Pancreas (tissue), 10 donors: ENCODE data around the gene ROPN1. TPM values are rescaled to one million over a fixed set of nuclear protein-coding genes. Genes with fewer than 3 reads are reported as not detected.

Experiments
- ATAC-seq, 4 donors: fragments of 200-7000 bp; cut with Tn5 transposase; one replicate each; pipeline versions ENCODE4 v1.8.0 to v1.9.1; 2020; ENCODE audit warnings: mild to moderate bottlenecking in 4 of 4, moderate library complexity in 4 of 4
- DNase-seq, 6 donors: peaks; one replicate each; pipeline ENCODE4 v3.0.0-alpha.2; 2020
- FAIRE-seq: peaks from 2 replicates; lab custom pipeline; 2012; peaks lifted over from hg19 to GRCh38; lab: Jason Lieb, UNC
- H3K27ac ChIP-seq, 4 donors: fragments of 200-600 bp; sonication (generic); 1 replicate in 3 of 4; 2 replicates in 1 of 4; pipeline versions ENCODE4 v1.5.0 to v1.8.0; 2020
- H3K27me3 ChIP-seq, 4 donors: fragments of 200-600 bp; one replicate each; pipeline ENCODE4 v1.8.0; 2021
- H3K36me3 ChIP-seq, 3 donors: fragments of 200-600 bp; sonication (generic) in 1 of 3; one replicate each; pipeline versions ENCODE4 v1.5.0 to v1.8.0; 2020 to 2021
- H3K4me1 ChIP-seq, 3 donors: fragments of 200-600 bp; one replicate each; pipeline ENCODE4 v1.8.0; 2021
- H3K4me3 ChIP-seq, 4 donors: fragments of 200-600 bp; sonication (generic) in 2 of 4; one replicate each; pipeline versions ENCODE4 v1.5.0 to v1.8.0; 2020 to 2021
- H3K9me3 ChIP-seq, 4 donors: fragments of 200-600 bp; one replicate each; pipeline ENCODE4 v1.8.0; 2021
- WGBS, 2 donors: extraction: QIAGEN DNeasy Blood & Tissue Kit; methylation state at CpG; one replicate each; pipeline ENCODE4 v1.1.7; 2013; 5-methylcytosine and 5-hydroxymethylcytosine counted together
- intact Hi-C, 3 donors: fragments of 100-400 bp; cut with DNase I; formaldehyde crosslinking; loops; one replicate each; pipeline versions ENCODE4 v1.11.1 to v1.14.2; 2022
- polyA plus RNA-seq, 2 donors: library from polyadenylated mRNA; stranded (reverse); fragments of 200-250 nt; gene quantifications; one replicate each; pipeline ENCODE4 v1.2.3, GENCODE V29; 2013
- total RNA-seq, 6 donors: library from RNA; stranded (reverse); fragmentation: NEBNext Ultra II Directional in 4 of 6; extraction: Animal tissue kit (Norgen Biotek cat#: 25700) in 4 of 6; gene quantifications; one replicate each; pipeline versions ENCODE4 v1.2.1 to v1.2.4, GENCODE V29; 2021 to 2023
- TF ChIP-seq, protein P1 (sequence below), 4 donors: fragments of 200-600 bp; sonication (generic) in 3 of 4; IDR thresholded peaks; one replicate each; pipeline versions ENCODE4 v1.5.0 to v1.8.0; 2021; ENCODE audit warnings: antibody characterized with exemption in 4 of 4
- donor health status: healthy with polysubstance abuse.
- donor health status: DM: no; HTN: no; CAD: no; lungs with moderate emphysema.
- donor health status: DM: no; HTN: no; CAD: no.
- donor health status: control.
- donor health status: control.
- donor health status: Bipolar disorder and iron deficiency.
- donor health status: DM: yes; HTN: yes; CAD: no.
- donor health status: DM: no; HTN: no; CAD: no.
- donor health status: DM: no; HTN: no; CAD: no.
- donor health status: DM: yes; HTN: yes; CAD: no.

The ROPN1 gene
- total and polyA plus RNA-seq, 8 donors, result not detected

DNA sequence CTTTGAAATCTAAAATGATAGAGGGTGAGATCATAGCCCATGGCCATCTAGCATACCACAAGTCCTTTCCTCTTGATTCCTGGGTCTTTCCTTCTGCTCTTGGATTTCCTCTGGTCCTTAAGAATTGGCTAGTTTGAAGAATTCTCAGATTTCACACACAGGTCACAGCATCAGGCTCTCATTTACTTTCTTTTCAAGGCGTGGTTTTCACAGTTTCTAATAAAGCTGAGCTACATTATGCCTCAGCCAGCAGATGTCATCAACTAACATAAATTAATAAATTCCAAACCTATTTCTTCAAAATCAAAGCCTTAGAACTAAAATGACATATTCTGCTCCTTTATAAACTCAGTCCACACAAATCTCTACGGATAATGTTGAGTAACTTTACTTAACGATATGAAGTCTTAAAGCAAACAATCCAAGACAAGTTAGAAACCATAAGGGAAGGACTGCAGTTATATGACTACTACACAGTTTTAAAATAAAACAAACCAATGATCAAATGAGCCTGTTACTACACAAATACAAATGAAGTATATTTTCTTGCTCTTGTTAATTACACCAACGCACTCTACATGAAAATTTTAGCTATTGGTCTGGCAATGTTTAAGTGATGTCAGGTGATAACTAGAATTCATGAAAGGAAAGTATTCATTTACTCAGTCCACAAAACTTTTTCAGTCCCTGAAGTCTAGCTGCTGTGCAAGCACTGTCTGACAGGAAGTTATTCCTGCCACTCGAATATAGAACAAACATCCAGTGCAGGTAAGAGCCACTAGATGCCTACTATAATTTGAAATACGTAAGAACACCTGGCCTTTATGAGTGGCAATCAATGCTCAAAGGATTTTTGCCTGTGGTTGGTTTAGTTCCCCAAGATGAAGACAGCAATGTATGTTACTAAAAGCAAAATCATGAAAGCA lies 40.1 kb downstream of the ROPN1 start:
- Histone ChIP-seq H3K36me3 (peaks cover 0 to 7% (median 3%) of the 10 kb centered on the region in 3 donors), H3K9me3 (peaks cover 0 to 3% (median 0%) of the 10 kb centered on the region in 4 donors), H3K4me1 (no peaks in the 10 kb centered on the region), H3K4me3 (no peak overlapping the region), H3K27ac (no peak overlapping the region), H3K27me3 (no peaks in the 10 kb centered on the region)
- 41 to 43% methylated on average over 6 of the region's 6 CpGs for WGBS, 2 donors
- FAIRE-seq (no peak), DNase-seq (no peak), ATAC-seq (peak in 2 of 4 donors; percentile 32 to 63)
- TF ChIP-seq, protein P1, sequence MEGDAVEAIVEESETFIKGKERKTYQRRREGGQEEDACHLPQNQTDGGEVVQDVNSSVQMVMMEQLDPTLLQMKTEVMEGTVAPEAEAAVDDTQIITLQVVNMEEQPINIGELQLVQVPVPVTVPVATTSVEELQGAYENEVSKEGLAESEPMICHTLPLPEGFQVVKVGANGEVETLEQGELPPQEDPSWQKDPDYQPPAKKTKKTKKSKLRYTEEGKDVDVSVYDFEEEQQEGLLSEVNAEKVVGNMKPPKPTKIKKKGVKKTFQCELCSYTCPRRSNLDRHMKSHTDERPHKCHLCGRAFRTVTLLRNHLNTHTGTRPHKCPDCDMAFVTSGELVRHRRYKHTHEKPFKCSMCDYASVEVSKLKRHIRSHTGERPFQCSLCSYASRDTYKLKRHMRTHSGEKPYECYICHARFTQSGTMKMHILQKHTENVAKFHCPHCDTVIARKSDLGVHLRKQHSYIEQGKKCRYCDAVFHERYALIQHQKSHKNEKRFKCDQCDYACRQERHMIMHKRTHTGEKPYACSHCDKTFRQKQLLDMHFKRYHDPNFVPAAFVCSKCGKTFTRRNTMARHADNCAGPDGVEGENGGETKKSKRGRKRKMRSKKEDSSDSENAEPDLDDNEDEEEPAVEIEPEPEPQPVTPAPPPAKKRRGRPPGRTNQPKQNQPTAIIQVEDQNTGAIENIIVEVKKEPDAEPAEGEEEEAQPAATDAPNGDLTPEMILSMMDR (IDR thresholded peaks at IDR 0.05), result no peak
- intact Hi-C loops, result no loop called here

- no peak for FAIRE-seq
- 96 to 97% methylated on average over 2 of the region's 2 CpGs for WGBS, 2 donors
- Histone ChIP-seq H3K27ac (no peak overlapping the region), H3K4me3 (no peak overlapping the region), H3K27me3 (no peaks in the 10 kb centered on the region), H3K9me3 (no peaks in the 10 kb centered on the region), H3K4me1 (peaks cover 0 to 10% (median 0%) of the 10 kb centered on the region in 3 donors), H3K36me3 (peaks cover 0 to 7% (median 3%) of the 10 kb centered on the region in 3 donors)
- ATAC-seq, result no peak
- DNase-seq, result no peak
- intact Hi-C loops, result no loop called here
- TF ChIP-seq, protein P1 (IDR thresholded peaks at IDR 0.05), result no peak
Measured at GRCh38 chr3:123949641-123950040, 42.3 kb downstream of the ROPN1 start.

- peaks cover 0 to 7% (median 3%) of the 10 kb centered on the region in 3 donors for H3K36me3 ChIP-seq
- H3K27ac ChIP-seq, result no peak overlapping the region
- H3K9me3 ChIP-seq, result no peaks in the 10 kb centered on the region
- peaks cover 0 to 10% (median 0%) of the 10 kb centered on the region in 3 donors for H3K4me1 ChIP-seq
- WGBS, 2 donors, result 96 to 97% methylated on average over 9 of the region's 9 CpGs
- FAIRE-seq (no peak), DNase-seq (no peak), ATAC-seq (no peak)
- TF ChIP-seq, protein P1 (IDR thresholded peaks at IDR 0.05), result no peak
- H3K27me3 ChIP-seq, result no peaks in the 10 kb centered on the region
- intact Hi-C loops, result no loop called here
- no peak overlapping the region for H3K4me3 ChIP-seq
Measured at GRCh38 chr3:123948449-123948848, 43.5 kb downstream of the ROPN1 start.

DNA sequence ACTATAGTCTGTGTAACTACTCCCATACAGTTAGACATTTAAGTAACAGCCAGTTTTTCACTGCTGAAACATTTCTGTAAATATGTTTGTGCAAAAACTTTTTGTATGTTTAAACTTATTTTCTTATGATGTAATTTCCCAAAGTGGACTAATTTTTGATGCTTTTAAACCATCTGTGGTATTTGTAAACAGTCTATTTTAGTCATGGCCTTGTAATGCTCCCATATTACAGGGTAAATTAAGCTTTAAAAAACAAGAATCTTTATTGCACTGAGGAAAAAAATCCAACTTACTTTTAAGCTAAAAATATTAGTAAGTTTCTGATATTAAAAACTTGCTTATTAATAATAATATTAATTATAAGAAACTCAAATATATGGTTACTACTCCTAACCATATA lies 44.4 kb downstream of the ROPN1 start:
- no peak for DNase-seq
- Histone ChIP-seq H3K27me3 (no peaks in the 10 kb centered on the region), H3K4me1 (peaks cover 0 to 10% (median 0%) of the 10 kb centered on the region in 3 donors), H3K27ac (no peak overlapping the region), H3K36me3 (peaks cover 0 to 7% (median 3%) of the 10 kb centered on the region in 3 donors), H3K9me3 (no peaks in the 10 kb centered on the region), H3K4me3 (no peak overlapping the region)
- no peak for ATAC-seq
- FAIRE-seq, result peak; percentile 32
- intact Hi-C loops, result no loop called here
- TF ChIP-seq, protein P1 (IDR thresholded peaks at IDR 0.05), result no peak

- FAIRE-seq, result no peak
- TF ChIP-seq, protein P1 (IDR thresholded peaks at IDR 0.05), result no peak
- 72 to 96% methylated on average over 1 of the region's 1 CpG for WGBS, 2 donors
- no peak for DNase-seq
- intact Hi-C loops, result no loop called here
- H3K4me1 ChIP-seq, result peaks cover 0 to 10% (median 0%) of the 10 kb centered on the region in 3 donors
- no peak overlapping the region for H3K4me3 ChIP-seq
- H3K36me3 ChIP-seq, result no peaks in the 10 kb centered on the region
- no peak for ATAC-seq
- H3K9me3 ChIP-seq, result no peaks in the 10 kb centered on the region
- no peaks in the 10 kb centered on the region for H3K27me3 ChIP-seq
- no peak overlapping the region for H3K27ac ChIP-seq
Measured at GRCh38 chr3:123941542-123941941, 50.4 kb downstream of the ROPN1 start.
